HG03135 (cell line): ENCODE measurements around the gene TBC1D32.
"Not testable (repeated sequence)": the region's sequence is repeated elsewhere in the genome, so short reads cannot be mapped to it uniquely, and the experiment has no call there.

Experiments used
- ATAC-seq: cut with Tn5 transposase; IDR thresholded peaks from one replicate; pipeline ENCODE4 v1.9.1; 2021; ENCODE audit warnings: mild to moderate bottlenecking, moderate library complexity; ENCODE audit not compliant: unreplicated experiment

TBC1D32 gene

GRCh38 chr6:121134922-121135321 is 199.4 kb downstream of the TBC1D32 start:
- no peak for ATAC-seq

GRCh38 chr6:121124600-121124999 is 209.7 kb downstream of the TBC1D32 start:
- no peak for ATAC-seq

GRCh38 chr6:121112356-121112755 is 221.9 kb downstream of the TBC1D32 start:
- no peak for ATAC-seq

- no peak for ATAC-seq
These were observed 223.5 kb downstream of the TBC1D32 start for GRCh38 chr6:121110733-121111132.

GRCh38 chr6:121106962-121107361 is 227.3 kb downstream of the TBC1D32 start:
- ATAC-seq = no peak

GRCh38 chr6:121105461-121105860 is 228.8 kb downstream of the TBC1D32 start:
- no peak for ATAC-seq

GRCh38 chr6:121093928-121094327 is 240.4 kb downstream of the TBC1D32 start:
- no peak for ATAC-seq

- no peak for ATAC-seq
These were observed 243.8 kb downstream of the TBC1D32 start for GRCh38 chr6:121090492-121090891.

GRCh38 chr6:121086876-121087275 is 247.4 kb downstream of the TBC1D32 start:
- ATAC-seq = no peak

GRCh38 chr6:121076119-121076518 is 258.2 kb downstream of the TBC1D32 start:
- ATAC-seq = no peak

- ATAC-seq = not testable (repeated sequence)
These were observed 265.5 kb downstream of the TBC1D32 start for GRCh38 chr6:121068749-121069148.

GRCh38 chr6:121067381-121067780 is 266.9 kb downstream of the TBC1D32 start:
- no peak for ATAC-seq

GRCh38 chr6:121064345-121064744 is 269.9 kb downstream of the TBC1D32 start:
- no peak for ATAC-seq

- ATAC-seq = peak; percentile 75
These were observed 278.6 kb downstream of the TBC1D32 start for GRCh38 chr6:121055572-121056163.

GRCh38 chr6:121048593-121048992 is 285.7 kb downstream of the TBC1D32 start:
- not testable (repeated sequence) for ATAC-seq

- ATAC-seq = not testable (repeated sequence)
These were observed 289.4 kb downstream of the TBC1D32 start for GRCh38 chr6:121044905-121045304.

GRCh38 chr6:121043706-121044105 is 290.6 kb downstream of the TBC1D32 start:
- not testable (repeated sequence) for ATAC-seq

GRCh38 chr6:121043211-121043610 is 291.1 kb downstream of the TBC1D32 start:
- ATAC-seq = not testable (repeated sequence)

GRCh38 chr6:121042766-121043165 is 291.5 kb downstream of the TBC1D32 start:
- ATAC-seq = no peak

GRCh38 chr6:121040831-121041230 is 293.4 kb downstream of the TBC1D32 start:
- ATAC-seq = no peak

- no peak for ATAC-seq
These were observed 301.2 kb downstream of the TBC1D32 start for GRCh38 chr6:121033091-121033490.

- ATAC-seq = no peak
These were observed 301.8 kb downstream of the TBC1D32 start for GRCh38 chr6:121032268-121033006.
